COLO668 (cell line): ENCODE results near the gene SAMD11.
A peak's percentile ranks its signal among the peaks of the same experiment; 100 is the strongest.

Source experiments
- DNase-seq: peaks from one replicate; lab custom pipeline; 2025; ENCODE audit not compliant: unreplicated experiment; lab: John Stamatoyannopoulos, UW

The SAMD11 gene

GRCh38 chr1:916173-917075, 7.3 kb upstream of the SAMD11 start:
- DNase-seq: no peak

GRCh38 chr1:917076-917459, 6.7 kb upstream of the SAMD11 start:
- no peak for DNase-seq

GRCh38 chr1:917466-918091, 6.1 kb upstream of the SAMD11 start:
- no peak for DNase-seq

- DNase-seq: no peak
These were observed 5.4 kb upstream of the SAMD11 start for GRCh38 chr1:918353-918752.

GRCh38 chr1:918843-919242, 4.9 kb upstream of the SAMD11 start:
- DNase-seq: no peak

- DNase-seq: no peak
These were observed 4.4 kb upstream of the SAMD11 start for GRCh38 chr1:919271-919872.

- peak; percentile 62 for DNase-seq
These were observed 3.7 kb upstream of the SAMD11 start for GRCh38 chr1:920010-920409.

GRCh38 chr1:920521-920920, 3.2 kb upstream of the SAMD11 start:
- peak; percentile 62 for DNase-seq

GRCh38 chr1:921011-921837, 2.5 kb upstream of the SAMD11 start:
- peak; percentile 94 for DNase-seq

- DNase-seq: no peak
These were observed 400 bp downstream of the SAMD11 start for GRCh38 chr1:923991-924655.

- DNase-seq: peak; percentile 78
These were observed 1.2 kb downstream of the SAMD11 start for GRCh38 chr1:924656-925560.

GRCh38 chr1:925561-926421, 2.1 kb downstream of the SAMD11 start:
- no peak for DNase-seq

GRCh38 chr1:927234-927633, 3.5 kb downstream of the SAMD11 start:
- DNase-seq: no peak

- DNase-seq: no peak
These were observed 4.0 kb downstream of the SAMD11 start for GRCh38 chr1:927748-928147.

GRCh38 chr1:928825-929661, 5.3 kb downstream of the SAMD11 start:
- peak; percentile 72 for DNase-seq

- no peak for DNase-seq
These were observed 6.2 kb downstream of the SAMD11 start for GRCh38 chr1:929712-930632.

- no peak for DNase-seq
These were observed 7.0 kb downstream of the SAMD11 start for GRCh38 chr1:930633-931138.
